ENCODE data around the gene OPA3.

DNA sequence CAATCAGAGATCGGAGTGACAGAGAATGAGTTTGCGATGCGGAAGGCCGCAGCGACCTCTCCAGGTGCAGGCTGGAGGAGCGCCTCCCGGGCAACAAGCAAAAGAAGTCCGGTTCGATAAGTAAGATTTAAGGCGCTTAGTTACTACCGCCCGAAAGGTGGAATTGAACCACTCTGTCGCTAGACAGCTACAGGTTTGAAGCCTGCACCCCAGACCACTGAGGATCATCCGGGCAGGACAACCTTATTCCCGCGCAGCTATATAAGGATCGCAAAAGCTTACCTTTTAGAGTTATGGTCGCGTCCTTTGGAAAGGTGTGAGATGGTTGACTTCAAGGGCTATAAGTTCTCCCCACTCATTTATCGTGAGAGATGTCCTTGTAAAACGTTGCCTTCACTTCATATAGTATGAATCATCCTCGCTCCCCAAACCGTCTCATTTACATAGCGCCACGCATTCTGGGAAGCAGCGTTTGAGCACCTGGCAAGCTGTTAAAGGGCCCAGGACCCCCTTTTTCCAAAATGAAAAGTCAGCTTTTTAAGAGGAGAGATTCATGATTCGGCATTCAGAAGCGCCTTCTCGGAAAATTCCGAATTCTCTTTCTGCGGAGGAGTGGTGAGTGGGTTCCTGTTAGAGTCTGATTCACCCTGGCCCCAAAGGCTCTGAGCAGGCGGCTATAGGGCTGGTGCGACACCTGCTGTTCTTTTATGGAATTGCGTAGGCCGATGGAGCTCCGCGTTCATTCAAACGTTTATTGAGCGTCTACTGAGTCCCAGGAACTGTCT, 106.0 kb downstream of the OPA3 start:
- TF ChIP-seq, protein P1, sequence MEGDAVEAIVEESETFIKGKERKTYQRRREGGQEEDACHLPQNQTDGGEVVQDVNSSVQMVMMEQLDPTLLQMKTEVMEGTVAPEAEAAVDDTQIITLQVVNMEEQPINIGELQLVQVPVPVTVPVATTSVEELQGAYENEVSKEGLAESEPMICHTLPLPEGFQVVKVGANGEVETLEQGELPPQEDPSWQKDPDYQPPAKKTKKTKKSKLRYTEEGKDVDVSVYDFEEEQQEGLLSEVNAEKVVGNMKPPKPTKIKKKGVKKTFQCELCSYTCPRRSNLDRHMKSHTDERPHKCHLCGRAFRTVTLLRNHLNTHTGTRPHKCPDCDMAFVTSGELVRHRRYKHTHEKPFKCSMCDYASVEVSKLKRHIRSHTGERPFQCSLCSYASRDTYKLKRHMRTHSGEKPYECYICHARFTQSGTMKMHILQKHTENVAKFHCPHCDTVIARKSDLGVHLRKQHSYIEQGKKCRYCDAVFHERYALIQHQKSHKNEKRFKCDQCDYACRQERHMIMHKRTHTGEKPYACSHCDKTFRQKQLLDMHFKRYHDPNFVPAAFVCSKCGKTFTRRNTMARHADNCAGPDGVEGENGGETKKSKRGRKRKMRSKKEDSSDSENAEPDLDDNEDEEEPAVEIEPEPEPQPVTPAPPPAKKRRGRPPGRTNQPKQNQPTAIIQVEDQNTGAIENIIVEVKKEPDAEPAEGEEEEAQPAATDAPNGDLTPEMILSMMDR (IDR thresholded peaks at IDR 0.05), result peak; percentile 97
- TF ChIP-seq EZH2 (IDR thresholded peaks at IDR 0.05), result no peak
- TF ChIP-seq EZH2phosphoT487 (IDR thresholded peaks at IDR 0.05), result no peak
